Heart right ventricle (tissue), 16 donors: ENCODE measurements around the gene HES4. TPM values are rescaled to one million over a fixed set of nuclear protein-coding genes. Genes with fewer than 3 reads are reported as not detected.
A peak's percentile ranks its signal among the peaks of the same experiment; 100 is the strongest.

Source experiments
- ATAC-seq, 8 donors: fragments of 200-7000 bp; cut with Tn5 transposase; one replicate each; pipeline ENCODE4 v1.9.1; 2020; ENCODE audit warnings: mild to moderate bottlenecking in 8 of 8, moderate library complexity in 8 of 8, moderate number of reproducible peaks in 1 of 8
- DNase-seq, 2 donors: peaks; one replicate each; pipeline ENCODE4 v3.0.0-alpha.2; 2020
- H3K27ac ChIP-seq, 10 donors: fragments of 200-600 bp; sonication (generic) in 2 of 10; one replicate each; pipeline versions ENCODE4 v1.5.0 to v1.8.0; 2020 to 2022; ENCODE audit warnings: mild to moderate bottlenecking in 3 of 10
- H3K27me3 ChIP-seq, 7 donors: fragments of 200-600 bp; one replicate each; pipeline ENCODE4 v1.8.0; 2021 to 2022; ENCODE audit warnings: mild to moderate bottlenecking in 2 of 7
- H3K36me3 ChIP-seq, 9 donors: fragments of 200-600 bp; sonication (generic) in 1 of 9; one replicate each; pipeline versions ENCODE4 v1.5.0 to v1.8.0; 2020 to 2022; ENCODE audit warnings: mild to moderate bottlenecking in 2 of 9
- H3K4me1 ChIP-seq, 9 donors: fragments of 200-600 bp; sonication (generic) in 1 of 9; one replicate each; pipeline versions ENCODE4 v1.5.0 to v1.8.0; 2020 to 2022; ENCODE audit warnings: mild to moderate bottlenecking in 4 of 9
- H3K4me3 ChIP-seq, 10 donors: fragments of 200-600 bp; sonication (generic) in 2 of 10; one replicate each; pipeline versions ENCODE4 v1.5.0 to v1.8.0; 2020 to 2022; ENCODE audit warnings: mild to moderate bottlenecking in 7 of 10, moderate library complexity in 2 of 10
- H3K9me3 ChIP-seq, 11 donors: fragments of 200-600 bp in 10 of 11; sonication (generic) in 2 of 11; one replicate each; pipeline versions ENCODE4 v1.5.0 to v1.8.0; 2013 to 2022; ENCODE audit warnings: mild to moderate bottlenecking in 2 of 11, control low read depth in 1 of 11, moderate library complexity in 1 of 11
- CTCF ChIP-seq, 9 donors: fragments of 200-600 bp; sonication (generic) in 2 of 9; IDR thresholded peaks; one replicate each; pipeline versions ENCODE4 v1.5.0 to v1.8.0; 2021 to 2022; ENCODE audit warnings: antibody characterized with exemption in 9 of 9, mild to moderate bottlenecking in 5 of 9, moderate library complexity in 1 of 9
- WGBS, 2 donors: extraction: QIAGEN DNeasy Blood & Tissue Kit; methylation state at CpG; one replicate each; pipeline ENCODE4 v1.1.7; 2013; ENCODE audit warnings: inconsistent platforms in 1 of 2; 5-methylcytosine and 5-hydroxymethylcytosine counted together
- intact Hi-C, 10 donors: fragments of 100-400 bp; cut with DNase I; formaldehyde crosslinking; loops; one replicate each; pipeline versions ENCODE4 v1.11.1 to v1.14.2; 2022
- polyA plus RNA-seq, 2 donors: library from polyadenylated mRNA; stranded (reverse); fragments of 200-250 nt; gene quantifications; one replicate each; pipeline ENCODE4 v1.2.3, GENCODE V29; 2013
- total RNA-seq, 10 donors: library from RNA; stranded (reverse); fragmentation: NEBNext Ultra II Directional in 3 of 10; extraction: Animal tissue kit (Norgen Biotek cat#: 25700) in 3 of 10; gene quantifications; one replicate each; pipeline versions ENCODE4 v1.2.1 to v1.2.4, GENCODE V29; 2021 to 2023
- donor health status: Arrhythmogenic right ventricular cardiomyopathy.
- donor health status: ischemic (EF 13 %, LVEDD 7.1; RV severe dilation, severe dysfunction).
- donor health status: healthy with polysubstance abuse.
- donor health status: DM: no; HTN: yes; CAD: no.
- donor health status: DM: no; HTN: no; CAD: no.
- donor health status: ischemic (EF 25% LVEDD 6.9; RV normal size, moderate dysfunction).
- donor health status: ischemic (EF 25% LVEDD 5.7; RV mildly dilated, moderate dysfunction).
- donor health status: healthy.
- donor health status: DM: yes; HTN: yes; CAD: no.
- donor health status: Ischemic cardiomyopathy.
- donor health status: ischemic (EF 35%, LVEDD 5.7; RV mildly dilated, moderate dysfunction).
- donor health status: nonischemic (EF 11% LVEDD 7.7; RV severe dilation, severe dysfunction).
- donor health status: DM: yes; HTN: yes; CAD: no.
- donor health status: PGD.
- donor health status: ischemic (EF 29% LVEDD 5.4; RV normal size, mild dysfunction).
- donor health status: nonischemic (EF 23%, LVEDD 6.1; RV moderate dilation, normal function).

The HES4 gene
- total and polyA plus RNA-seq, 12 donors, result 28.5 to 78.1 (median 45.1) TPM

- Histone ChIP-seq H3K36me3 (peaks cover 0 to 9% (median 0%) of the 10 kb centered on the region in 9 donors), H3K27ac (peak overlapping the region in 1 of 10 donors; percentile 37), H3K4me3 (no peak overlapping the region), H3K4me1 (peaks cover 15 to 64% (median 29%) of the 10 kb centered on the region in 9 donors), H3K27me3 (peaks cover 0 to 32% (median 0%) of the 10 kb centered on the region in 7 donors), H3K9me3 (no peaks in the 10 kb centered on the region)
- intact Hi-C loops, result loop anchor here in 2 of 10 donors (5.0 to 10.0 kb wide), 2 partner anchors 33 to 269 kb away; no protein-coding TSS in a partner anchor
- 83 to 88% methylated on average over 10 of the region's 10 CpGs for WGBS, 2 donors
- ATAC-seq (peak in 3 of 8 donors; percentile 5 to 12 (median 7)), DNase-seq (no peak)
- no peak for TF ChIP-seq CTCF (IDR thresholded peaks at IDR 0.05)
These were observed 25.8 kb upstream of the HES4 start for GRCh38 chr1:1025730-1026129.

GRCh38 chr1:1024771-1025699, 25.1 kb upstream of the HES4 start:
- H3K27ac ChIP-seq, result peak overlapping the region in 6 of 10 donors; percentile 37 to 49 (median 42)
- ATAC-seq, result peak in 7 of 8 donors; percentile 3 to 61 (median 45)
- no peak for DNase-seq
- H3K27me3 ChIP-seq, result peaks cover 0 to 38% (median 0%) of the 10 kb centered on the region in 7 donors
- no peaks in the 10 kb centered on the region for H3K9me3 ChIP-seq
- peaks cover 0 to 9% (median 0%) of the 10 kb centered on the region in 9 donors for H3K36me3 ChIP-seq
- peak overlapping the region in 6 of 10 donors; percentile 5 to 29 (median 20) for H3K4me3 ChIP-seq
- intact Hi-C loops, result loop anchor here in 2 of 10 donors (5.0 to 10.0 kb wide), 2 partner anchors 33 to 270 kb away; no protein-coding TSS in a partner anchor
- peaks cover 21 to 68% (median 36%) of the 10 kb centered on the region in 9 donors for H3K4me1 ChIP-seq
- 46 to 54% methylated on average over 24 to 31 of the region's 31 CpGs for WGBS, 2 donors
- no peak for TF ChIP-seq CTCF (IDR thresholded peaks at IDR 0.05)

GRCh38 chr1:1024149-1024770, 24.4 kb upstream of the HES4 start:
- Histone ChIP-seq H3K27me3 (peaks cover 0 to 39% (median 0%) of the 10 kb centered on the region in 7 donors), H3K36me3 (peaks cover 0 to 9% (median 0%) of the 10 kb centered on the region in 9 donors), H3K27ac (peak overlapping the region in 4 of 10 donors; percentile 41 to 49 (median 45)), H3K4me3 (peak overlapping the region in 2 of 10 donors; percentile 25 to 29), H3K9me3 (no peaks in the 10 kb centered on the region), H3K4me1 (peaks cover 21 to 68% (median 36%) of the 10 kb centered on the region in 9 donors)
- TF ChIP-seq CTCF (IDR thresholded peaks at IDR 0.05), result no peak
- 92 to 94% methylated on average over 9 of the region's 9 CpGs for WGBS, 2 donors
- intact Hi-C loops, result loop anchor here in 1 of 10 donors (10.0 kb wide), 1 partner anchor 271 kb away; no protein-coding TSS in a partner anchor
- no peak for DNase-seq
- ATAC-seq, result no peak

- no peaks in the 10 kb centered on the region for H3K9me3 ChIP-seq
- H3K36me3 ChIP-seq, result peaks cover 0 to 9% (median 0%) of the 10 kb centered on the region in 9 donors
- peaks cover 0 to 39% (median 0%) of the 10 kb centered on the region in 7 donors for H3K27me3 ChIP-seq
- 75 to 84% methylated on average over 13 of the region's 13 CpGs for WGBS, 2 donors
- intact Hi-C loops, result loop anchor here in 1 of 10 donors (10.0 kb wide), 1 partner anchor 271 kb away; no protein-coding TSS in a partner anchor
- no peak for TF ChIP-seq CTCF (IDR thresholded peaks at IDR 0.05)
- no peak overlapping the region for H3K4me3 ChIP-seq
- ATAC-seq, result no peak
- DNase-seq, result no peak
- no peak overlapping the region for H3K27ac ChIP-seq
- H3K4me1 ChIP-seq, result peaks cover 22 to 72% (median 36%) of the 10 kb centered on the region in 9 donors
These were observed 23.8 kb upstream of the HES4 start for GRCh38 chr1:1023700-1024099.
